AG09319 (cell line): ENCODE measurements around the gene KCNMB2.

Source experiments
- DNase-seq: peaks from one replicate; pipeline ENCODE4 v3.0.0-alpha.2; 2010; ENCODE audit warnings: low read depth; ENCODE audit errors: extremely low read depth
- CTCF ChIP-seq: IDR thresholded peaks from 2 replicates; pipeline ENCODE4 v1.5.1; 2011; ENCODE audit warnings: low read depth, mild to moderate bottlenecking, inconsistent platforms, low read length, moderate library complexity

Gene KCNMB2

DNA sequence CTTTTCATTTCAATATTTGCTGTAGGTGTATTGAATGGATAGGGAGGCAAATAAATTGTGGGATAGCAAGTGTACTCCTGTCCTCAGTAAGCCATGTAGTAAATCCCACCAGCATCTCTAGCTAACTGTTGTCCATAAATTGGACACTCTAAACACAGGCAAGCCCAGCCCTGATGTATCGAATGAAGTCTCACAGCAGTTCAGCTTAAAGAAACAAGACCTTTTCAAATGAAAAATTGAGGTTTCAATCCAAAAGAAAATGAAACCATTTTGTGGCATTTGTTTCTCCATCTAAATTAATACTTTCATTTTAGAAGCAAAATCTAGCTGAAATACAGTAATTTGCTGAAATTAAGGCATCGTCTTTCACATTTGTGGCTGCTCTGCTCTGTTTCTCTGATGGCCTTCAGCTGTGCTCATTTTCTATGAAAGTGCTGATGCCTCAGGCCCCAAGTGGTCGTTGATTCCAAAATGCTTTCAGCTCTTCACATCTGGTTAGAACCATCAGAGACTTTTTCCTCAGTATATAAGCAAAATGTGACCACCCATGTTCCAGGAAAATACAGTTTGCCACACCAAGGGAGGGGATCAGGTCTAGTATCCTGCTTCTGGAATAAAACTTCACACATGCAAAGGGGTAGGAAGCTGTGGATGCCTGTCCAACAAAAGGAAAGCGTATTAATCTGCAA, 290.3 kb downstream of the KCNMB2 start:
- no peak for TF ChIP-seq CTCF
- no peak for DNase-seq

DNA sequence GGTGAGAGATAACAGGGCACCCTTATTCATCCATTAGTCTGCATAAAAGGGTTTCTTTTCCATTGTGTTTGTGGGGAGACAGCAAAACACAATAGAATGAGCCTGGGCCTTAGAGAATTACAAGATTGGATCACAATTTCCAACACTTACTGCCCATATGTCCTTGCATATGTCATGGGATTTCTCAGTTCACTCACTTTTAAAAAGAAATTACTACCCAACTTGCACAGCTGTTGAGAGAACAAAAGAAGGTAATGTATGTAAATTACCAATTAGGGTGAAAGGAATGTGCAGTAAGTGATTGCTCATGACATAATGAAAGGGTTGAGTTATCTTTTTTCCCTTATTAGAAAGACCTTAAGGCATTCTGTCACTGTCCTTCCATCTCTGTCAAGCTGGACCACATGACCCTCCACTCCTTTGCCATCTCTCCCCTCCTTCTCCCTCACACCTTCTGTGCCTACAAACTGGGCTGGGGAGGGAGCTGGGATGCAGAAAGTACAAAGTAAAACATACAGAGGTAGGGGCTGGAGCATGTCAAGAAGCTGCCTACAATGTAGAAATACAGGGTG, 291.1 kb downstream of the KCNMB2 start:
- no peak for DNase-seq
- no peak for TF ChIP-seq CTCF

DNA sequence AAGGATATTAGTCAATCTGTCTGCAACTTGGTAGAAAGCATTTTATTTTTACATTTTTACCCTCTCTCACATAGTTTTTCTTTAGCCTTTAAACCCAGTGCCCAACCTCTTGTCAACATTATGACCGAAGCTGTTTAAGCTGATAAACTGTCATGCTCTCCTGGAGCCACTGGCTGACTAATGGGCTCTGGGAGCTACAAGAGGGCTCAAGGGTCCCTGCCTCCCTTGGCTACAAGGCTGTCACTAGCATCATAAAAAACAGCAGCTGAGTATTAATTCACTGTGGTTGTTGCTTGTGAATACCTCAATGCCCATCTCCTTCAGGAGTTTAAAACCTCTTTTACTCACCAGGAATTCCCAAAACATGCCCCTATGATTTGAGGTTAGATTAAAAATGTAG, 297.5 kb downstream of the KCNMB2 start:
- no peak for DNase-seq
- TF ChIP-seq CTCF, result no peak

GRCh38 chr3:178835033-178835432, 298.8 kb downstream of the KCNMB2 start:
- TF ChIP-seq CTCF, result no peak
- DNase-seq, result no peak

GRCh38 chr3:178837512-178837911, 301.3 kb downstream of the KCNMB2 start:
- no peak for DNase-seq
- TF ChIP-seq CTCF, result no peak

GRCh38 chr3:178840586-178840985, 304.4 kb downstream of the KCNMB2 start:
- DNase-seq, result no peak
- no peak for TF ChIP-seq CTCF

DNA sequence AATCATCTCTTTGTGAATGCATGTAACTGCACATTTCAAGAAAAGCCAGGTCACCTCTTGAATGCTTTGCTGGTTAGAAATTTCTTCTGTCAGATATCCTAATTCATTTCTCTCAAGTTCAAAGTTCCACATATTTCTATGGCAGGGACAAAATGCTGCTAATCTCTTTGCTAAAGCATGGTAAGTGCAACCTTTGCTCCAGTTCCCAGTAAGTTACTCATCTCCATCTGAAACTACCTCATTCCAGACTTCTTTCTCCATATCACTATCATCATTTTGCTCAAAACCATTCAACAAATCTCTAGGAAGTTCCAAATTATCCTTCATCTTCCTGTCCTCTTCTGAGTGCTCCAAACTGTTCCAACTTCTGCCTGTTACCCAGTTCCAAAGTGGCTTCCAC, 304.8 kb downstream of the KCNMB2 start:
- DNase-seq, result no peak
- no peak for TF ChIP-seq CTCF
